Gastrocnemius medialis (tissue), 4 donors: ENCODE measurements around the gene S100A14. TPM values are rescaled to one million over a fixed set of nuclear protein-coding genes. Genes with fewer than 3 reads are reported as not detected.

Experiments
- ATAC-seq, 2 donors: fragments of 150-250 bp; one replicate each; pipeline ENCODE4 v1.9.1; 2016
- DNase-seq, 2 donors: peaks; one replicate each; pipeline ENCODE4 v3.0.0-alpha.2; 2019
- H3K27ac ChIP-seq, 4 donors: fragments of 200-600 bp; sonication (generic); 1 replicate in 1 of 4; 2 replicates in 3 of 4; pipeline ENCODE4 v1.5.1; 2016 to 2018; ENCODE audit warnings: mild to moderate bottlenecking in 2 of 4, moderate library complexity in 1 of 4
- H3K27me3 ChIP-seq, 3 donors: fragments of 200-600 bp; sonication (generic) in 2 of 3; 1 replicate in 1 of 3; 2 replicates in 2 of 3; pipeline versions ENCODE4 v1.5.1 to v1.6.0; 2016 to 2019; ENCODE audit warnings: mild to moderate bottlenecking in 1 of 3, moderate library complexity in 1 of 3
- H3K36me3 ChIP-seq, 2 donors: fragments of 200-600 bp; sonication (generic) in 1 of 2; one replicate each; pipeline ENCODE4 v1.5.1; 2017 to 2018
- H3K4me1 ChIP-seq, 2 donors: fragments of 200-600 bp; sonication (generic) in 1 of 2; one replicate each; pipeline ENCODE4 v1.5.1; 2016 to 2017; ENCODE audit warnings: mild to moderate bottlenecking in 2 of 2
- H3K4me3 ChIP-seq, 4 donors: fragments of 200-600 bp; sonication (generic) in 3 of 4; 1 replicate in 1 of 4; 2 replicates in 3 of 4; pipeline ENCODE4 v1.5.1; 2016 to 2019; ENCODE audit warnings: mild to moderate bottlenecking in 2 of 4
- H3K9me3 ChIP-seq, 3 donors: fragments of 200-600 bp; sonication (generic) in 2 of 3; 1 replicate in 1 of 3; 2 replicates in 2 of 3; pipeline ENCODE4 v1.5.1; 2016 to 2019
- CTCF ChIP-seq, 5 experiments: fragments of 450-650 bp in 3 of 5; fragments of 200-600 bp in 2 of 5; sonication (generic) in 2 of 5; IDR thresholded peaks in 4 of 5; conservative IDR thresholded peaks in 1 of 5; 1 replicate in 4 of 5; 2 replicates in 1 of 5; pipeline ENCODE4 v1.5.1; 2016 to 2019; ENCODE audit warnings: antibody characterized with exemption in 5 of 5, mild to moderate bottlenecking in 3 of 5, moderate library complexity in 3 of 5
- POLR2A ChIP-seq, 2 donors: fragments of 450-650 bp; IDR thresholded peaks; one replicate each; pipeline ENCODE4 v1.6.1; 2017; ENCODE audit warnings: antibody characterized with exemption in 2 of 2, mild to moderate bottlenecking in 2 of 2, moderate library complexity in 2 of 2
- in situ Hi-C, 4 donors: fragments of 200-750 bp; cut with MboI; loops; one replicate each; pipeline versions ENCODE4 v1.15.0 to v1.8.0; 2017; ENCODE audit warnings: low sequenced_read_pairs in 4 of 4
- intact Hi-C: fragments of 100-400 bp; cut with DNase I; formaldehyde crosslinking; loops from one replicate; pipeline ENCODE4 v1.15.1; 2023; ENCODE audit warnings: low total_unique reads
- total RNA-seq, 4 donors: library from RNA; depleted of rRNA; stranded (reverse); fragments of >200 nt; gene quantifications; one replicate each; pipeline versions ENCODE4 v1.1.0 to v1.2.3, GENCODE V29; 2016

The S100A14 gene
- total RNA-seq, 4 donors from 2014 or later: 1.8 TPM; not detected in 3

- H3K27me3 ChIP-seq: no peaks in the 10 kb centered on the region
- intact Hi-C loops: no loop called here
- peaks cover 0 to 14% of the 10 kb centered on the region in 2 donors for H3K36me3 ChIP-seq
- H3K4me3 ChIP-seq: no peak overlapping the region
- no peak overlapping the region for H3K27ac ChIP-seq
- ATAC-seq (no peak), DNase-seq (no peak)
- no peaks in the 10 kb centered on the region for H3K9me3 ChIP-seq
- H3K4me1 ChIP-seq: no peaks in the 10 kb centered on the region
- no peak for TF ChIP-seq POLR2A (IDR thresholded peaks at IDR 0.05)
- no peak for TF ChIP-seq CTCF (IDR thresholded peaks at IDR 0.05 in 4 of 5, conservative IDR thresholded peaks at IDR 0.05 in 1 of 5)
- in situ Hi-C loops: no loop called here
Measured at GRCh38 chr1:153602749-153603148, 13.4 kb downstream of the S100A14 start.

- intact Hi-C loops (no loop called here), in situ Hi-C loops (loop anchor here in 1 of 4 donors (25.0 kb wide), 1 partner anchor 137 kb away; the partner anchor contains the start of gene INTS3)
- Histone ChIP-seq H3K27me3 (no peaks in the 10 kb centered on the region), H3K4me3 (no peak overlapping the region), H3K4me1 (no peaks in the 10 kb centered on the region), H3K36me3 (no peaks in the 10 kb centered on the region), H3K27ac (no peak overlapping the region), H3K9me3 (no peaks in the 10 kb centered on the region)
- no peak for ATAC-seq
- TF ChIP-seq CTCF (IDR thresholded peaks at IDR 0.05 in 4 of 5, conservative IDR thresholded peaks at IDR 0.05 in 1 of 5) (no peak), POLR2A (IDR thresholded peaks at IDR 0.05) (no peak)
- no peak for DNase-seq
Measured at GRCh38 chr1:153599847-153600246, 16.3 kb downstream of the S100A14 start.

- ATAC-seq: peak in 1 of 2 donors; percentile 33
- DNase-seq: no peak
- H3K27ac ChIP-seq: no peak overlapping the region
- intact Hi-C loops: no loop called here
- in situ Hi-C loops: loop anchor here in 1 of 4 donors (25.0 kb wide), 1 partner anchor 139 kb away; the partner anchor contains the start of gene INTS3
- no peak for TF ChIP-seq POLR2A (IDR thresholded peaks at IDR 0.05)
- H3K27me3 ChIP-seq: no peaks in the 10 kb centered on the region
- no peaks in the 10 kb centered on the region for H3K9me3 ChIP-seq
- no peaks in the 10 kb centered on the region for H3K36me3 ChIP-seq
- no peak overlapping the region for H3K4me3 ChIP-seq
- no peaks in the 10 kb centered on the region for H3K4me1 ChIP-seq
Measured at GRCh38 chr1:153598309-153599172, 17.6 kb downstream of the S100A14 start.

GRCh38 chr1:153597206-153597605 lies 18.9 kb downstream of the S100A14 start:
- no peaks in the 10 kb centered on the region for H3K36me3 ChIP-seq
- H3K4me3 ChIP-seq: no peak overlapping the region
- ATAC-seq (no peak), DNase-seq (no peak)
- in situ Hi-C loops (loop anchor here in 1 of 4 donors (25.0 kb wide), 1 partner anchor 140 kb away; the partner anchor contains the start of gene INTS3), intact Hi-C loops (no loop called here)
- no peak overlapping the region for H3K27ac ChIP-seq
- TF ChIP-seq POLR2A (IDR thresholded peaks at IDR 0.05) (no peak), CTCF (IDR thresholded peaks at IDR 0.05 in 4 of 5, conservative IDR thresholded peaks at IDR 0.05 in 1 of 5) (no peak)
- no peaks in the 10 kb centered on the region for H3K4me1 ChIP-seq
- no peaks in the 10 kb centered on the region for H3K9me3 ChIP-seq
- no peaks in the 10 kb centered on the region for H3K27me3 ChIP-seq

GRCh38 chr1:153592748-153593147 lies 23.4 kb downstream of the S100A14 start:
- no peaks in the 10 kb centered on the region for H3K27me3 ChIP-seq
- H3K9me3 ChIP-seq: no peaks in the 10 kb centered on the region
- DNase-seq: no peak
- H3K27ac ChIP-seq: no peak overlapping the region
- intact Hi-C loops: no loop called here
- no peak for TF ChIP-seq CTCF (IDR thresholded peaks at IDR 0.05 in 4 of 5, conservative IDR thresholded peaks at IDR 0.05 in 1 of 5)
- TF ChIP-seq POLR2A (IDR thresholded peaks at IDR 0.05): no peak
- no peak for ATAC-seq
- H3K4me3 ChIP-seq: no peak overlapping the region
- H3K4me1 ChIP-seq: no peaks in the 10 kb centered on the region
- in situ Hi-C loops: loop anchor here in 1 of 4 donors (25.0 kb wide), 1 partner anchor 145 kb away; the partner anchor contains the start of gene INTS3
- H3K36me3 ChIP-seq: no peaks in the 10 kb centered on the region
